Epidermal melanocyte (primary cell): Measurements from ENCODE around the gene KRT13.

Experiments used
- DNase-seq: peaks from one replicate; pipeline ENCODE4 v3.0.0; 2011; ENCODE audit warnings: low spot score; ENCODE audit not compliant: insufficient read length

KRT13 gene

DNA sequence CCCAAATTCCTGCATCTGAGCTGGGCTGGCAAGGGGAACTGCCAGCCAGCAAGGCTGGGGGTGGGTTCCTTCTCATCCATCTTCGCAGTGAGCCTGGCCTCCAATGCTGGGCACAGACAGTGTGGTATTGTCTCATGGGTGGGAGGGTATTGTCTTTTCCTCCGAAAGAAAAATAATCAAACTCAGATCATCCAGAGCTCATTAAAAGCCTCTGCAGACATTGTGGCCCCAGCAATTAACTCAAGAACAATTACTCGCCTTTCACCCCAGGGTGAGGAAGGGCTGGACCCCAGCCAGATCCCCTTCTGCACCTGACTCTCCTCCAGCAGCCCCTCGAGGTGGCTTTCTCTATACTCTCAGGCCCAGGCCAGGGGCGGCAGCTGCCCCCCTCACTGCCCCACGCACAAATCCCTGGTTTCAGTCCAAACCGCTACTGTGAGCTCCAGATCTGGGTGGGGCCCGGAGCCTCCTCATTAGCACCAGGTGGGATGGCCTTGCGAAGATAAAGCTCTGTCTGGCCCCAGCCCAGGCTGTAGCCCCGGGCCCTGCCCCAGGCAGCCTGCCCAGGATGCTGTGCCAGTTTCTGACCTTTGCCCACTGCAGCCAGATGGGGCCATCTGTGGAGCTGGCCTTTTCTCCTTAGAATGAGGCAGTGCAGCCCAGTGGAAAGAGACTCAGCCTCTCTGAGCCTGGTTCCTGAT is 15.6 kb upstream of the KRT13 start:
- DNase-seq, result no peak

DNA sequence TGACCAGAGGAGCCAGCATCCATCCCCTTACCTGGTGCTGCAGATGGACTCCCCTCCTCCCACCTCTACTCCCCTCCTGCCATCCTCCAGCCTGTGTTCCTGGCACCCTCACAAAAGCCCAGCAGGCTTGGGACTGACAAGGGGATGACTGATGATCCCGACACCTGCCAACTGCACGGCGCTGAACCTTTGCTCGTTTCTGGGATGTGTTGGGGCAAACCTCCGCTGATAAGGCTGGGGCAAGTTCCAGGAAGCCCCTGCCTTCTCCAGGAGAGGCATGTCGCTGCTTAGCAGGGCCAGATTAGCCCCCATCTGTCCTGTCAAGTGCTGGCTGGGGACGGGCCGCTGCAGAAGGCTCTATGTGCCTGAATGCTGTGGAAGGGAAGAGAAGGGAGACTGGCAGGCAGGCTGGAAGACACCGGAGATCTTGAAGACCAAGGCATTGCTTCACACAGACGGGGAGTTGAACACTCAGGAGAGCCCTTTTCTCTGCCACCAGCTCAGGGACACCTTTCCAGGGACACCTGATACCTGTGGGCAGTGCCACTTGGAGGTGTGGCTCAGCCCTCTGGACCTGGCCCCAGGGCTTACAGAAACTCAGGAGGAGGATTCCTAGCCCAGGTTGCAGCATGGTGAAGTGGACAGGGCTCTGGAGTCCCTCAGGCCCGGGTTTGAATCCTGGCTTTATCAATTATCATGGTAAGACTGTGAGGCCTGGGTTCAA is 14.3 kb upstream of the KRT13 start:
- no peak for DNase-seq

DNA sequence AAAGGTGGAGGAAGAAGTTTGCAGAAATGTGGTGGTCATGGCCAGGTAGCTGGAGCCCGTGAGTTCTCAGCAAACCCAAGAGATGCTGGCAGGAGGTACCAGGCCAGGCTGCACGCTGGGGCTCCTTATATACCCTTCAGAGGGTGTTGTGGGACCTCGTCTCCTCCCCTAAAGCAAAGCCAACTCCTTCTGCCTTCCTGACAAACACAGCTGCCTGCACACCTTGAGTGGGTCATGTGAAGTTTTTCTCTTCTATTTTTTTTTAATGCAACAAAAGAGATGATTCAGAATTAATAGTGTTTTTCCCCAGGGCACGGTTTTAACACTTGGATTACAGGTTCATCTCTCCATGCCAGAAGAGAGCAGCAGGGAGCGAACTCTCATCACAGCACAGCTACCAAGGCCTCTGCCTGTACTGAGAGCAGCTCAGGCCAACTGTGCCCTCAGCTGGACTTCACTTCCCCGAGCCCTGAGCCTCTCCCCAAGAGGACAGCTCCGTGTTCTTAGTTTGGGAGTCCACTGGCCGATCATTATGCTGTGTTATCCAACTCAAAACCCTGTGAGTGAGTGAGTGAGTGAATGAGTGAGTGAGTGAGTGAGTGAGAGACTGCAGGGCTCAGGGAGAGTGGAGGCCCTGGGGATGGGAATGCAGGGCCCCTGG is 13.5 kb upstream of the KRT13 start, which contains the start of gene KRT15:
KRT15 (minus strand) TSS at position 102 of the 661 bp plus-strand sequence; CDS start at position 39, 63 bp downstream.
- DNase-seq, result no peak

DNA sequence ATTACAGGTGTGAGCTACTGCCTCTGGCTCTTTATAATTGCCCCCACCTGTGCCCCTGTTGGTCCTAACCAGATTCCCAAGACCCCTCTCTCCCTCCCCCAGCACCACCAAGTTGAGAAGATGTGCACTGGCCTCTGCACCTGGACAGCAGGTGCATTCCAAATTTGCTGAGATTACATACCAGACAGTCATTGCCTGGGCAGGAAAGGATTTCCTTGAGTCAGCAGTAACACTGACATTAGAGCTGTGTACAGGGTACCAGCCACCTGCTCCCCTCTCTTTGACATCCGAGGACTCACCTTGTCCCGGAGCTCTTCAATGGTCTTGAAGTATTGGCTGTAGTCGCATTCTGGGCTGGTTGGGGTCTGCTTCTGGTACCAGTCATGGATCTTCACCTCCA is 12.6 kb upstream of the KRT13 start:
- no peak for DNase-seq

DNA sequence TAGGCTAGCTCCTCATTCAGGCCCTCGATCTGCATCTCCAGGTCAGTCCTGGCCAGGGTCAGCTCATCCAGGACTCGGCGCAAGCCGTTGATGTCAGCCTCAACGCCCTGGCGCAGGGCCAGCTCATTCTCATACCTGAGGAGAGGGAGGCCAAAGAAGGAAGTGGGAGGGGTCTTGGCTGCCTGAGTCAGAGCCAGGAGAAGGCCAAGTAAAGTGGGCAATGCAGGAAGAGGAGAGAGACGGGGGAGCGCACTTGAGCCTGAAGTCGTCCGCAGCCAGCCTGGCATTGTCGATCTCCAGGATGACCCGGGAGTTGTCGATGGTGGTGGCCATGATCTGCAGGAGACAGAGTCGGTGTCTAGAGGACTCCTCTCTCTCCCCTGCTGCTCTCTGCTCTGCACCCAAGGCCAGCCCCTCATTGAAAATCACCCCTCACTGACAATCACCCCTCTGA is 11.4 kb upstream of the KRT13 start:
- no peak for DNase-seq

DNA sequence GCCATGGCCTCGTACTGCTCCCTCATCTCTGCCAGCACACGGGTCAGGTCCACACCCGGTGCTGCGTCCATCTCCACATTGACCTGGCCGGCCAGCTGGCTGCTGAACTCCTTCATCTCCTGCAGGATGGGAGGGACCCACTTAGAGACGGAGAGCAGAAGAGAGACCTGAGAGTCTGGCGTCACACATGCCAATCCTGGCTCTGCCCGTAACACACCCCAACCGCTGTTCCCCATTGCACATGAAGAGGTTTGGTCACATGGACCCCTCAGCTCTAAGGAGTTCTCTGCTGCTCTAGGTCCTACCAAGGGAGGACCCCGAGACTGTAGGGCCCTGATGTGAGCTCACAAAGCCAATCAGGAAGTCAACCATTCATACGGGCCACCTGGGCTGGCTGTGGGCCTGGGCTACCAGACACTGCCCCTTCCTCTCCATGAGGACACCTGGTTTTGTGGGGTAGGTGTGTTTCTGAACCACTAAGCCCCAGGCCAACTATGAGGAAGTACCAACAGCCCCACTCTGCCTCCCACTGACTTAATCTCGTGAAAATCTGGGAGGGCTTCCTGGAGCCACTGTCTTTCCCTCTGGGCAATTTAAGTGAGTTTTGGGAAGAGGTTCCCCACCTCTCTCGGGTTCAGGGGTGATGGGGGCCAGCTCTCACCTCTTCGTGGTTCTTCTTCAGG is 10.9 kb upstream of the KRT13 start:
- DNase-seq, result no peak

DNA sequence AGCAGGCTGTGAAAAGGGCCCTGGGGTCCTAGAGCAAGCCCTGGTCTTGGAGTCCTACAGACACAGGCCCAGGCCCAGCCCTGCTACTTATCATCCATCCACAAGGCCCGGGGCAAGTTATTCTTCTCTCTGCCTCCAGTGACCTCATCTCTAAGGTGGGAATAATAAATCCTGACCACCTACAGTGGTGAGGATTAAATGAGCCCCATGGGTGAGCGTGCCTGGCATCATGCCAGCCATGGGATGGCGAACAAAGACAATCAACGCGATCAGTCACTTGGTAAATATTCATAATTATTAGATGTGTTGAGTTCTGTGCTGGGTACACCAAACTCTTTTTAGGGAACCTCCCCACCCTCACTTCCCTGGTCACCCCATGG is 7.7 kb upstream of the KRT13 start:
- no peak for DNase-seq

DNA sequence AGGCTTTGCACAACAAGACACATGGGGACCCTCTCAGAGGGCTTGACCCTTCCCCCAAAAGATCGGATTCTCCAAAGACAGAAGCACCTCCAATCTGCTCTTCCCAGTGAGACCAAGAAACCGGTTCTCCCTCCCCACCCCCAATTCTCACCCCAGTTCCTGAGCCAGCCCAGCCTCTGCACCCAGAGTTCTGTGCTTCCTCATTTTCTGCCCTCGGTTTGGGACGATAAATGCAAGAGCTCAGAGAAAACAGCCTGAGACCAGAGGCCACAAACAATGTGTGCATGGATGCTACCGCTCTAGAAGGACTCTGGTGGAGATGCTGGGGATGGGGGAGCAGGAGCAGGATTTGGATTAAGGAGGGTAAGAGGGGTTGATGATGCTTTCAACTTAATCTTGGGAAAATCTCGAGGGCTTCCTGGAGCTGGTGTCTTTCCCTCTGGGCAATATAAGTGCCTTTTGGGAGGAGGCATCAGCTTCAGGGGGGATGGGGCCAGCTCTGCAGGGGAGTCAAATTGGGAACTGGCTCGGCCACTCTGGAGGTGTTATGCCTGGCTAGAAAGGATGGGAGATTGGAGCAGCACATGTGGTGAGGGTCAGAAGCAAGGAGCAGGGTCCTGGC is 7.2 kb upstream of the KRT13 start:
- DNase-seq, result no peak

DNA sequence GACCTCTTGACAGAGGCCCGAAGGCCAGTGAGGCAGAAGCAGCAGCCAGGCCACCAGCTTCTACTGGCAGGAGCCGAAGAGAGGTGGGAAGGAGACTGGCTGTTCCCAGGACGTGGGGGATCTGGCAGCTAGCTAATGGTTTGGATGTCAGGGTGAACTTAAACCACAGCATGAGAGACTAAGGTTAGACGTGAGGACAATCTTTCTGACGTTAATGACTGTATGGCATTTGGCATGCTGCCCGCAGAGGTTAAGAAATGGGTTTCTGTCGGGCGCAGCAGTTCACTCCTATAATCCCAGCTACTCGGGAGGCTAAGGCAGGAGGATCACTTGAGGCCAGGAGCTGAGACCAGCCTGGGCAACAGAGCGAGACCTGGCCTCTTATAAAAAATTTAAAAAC is 6.3 kb upstream of the KRT13 start:
- DNase-seq, result no peak

DNA sequence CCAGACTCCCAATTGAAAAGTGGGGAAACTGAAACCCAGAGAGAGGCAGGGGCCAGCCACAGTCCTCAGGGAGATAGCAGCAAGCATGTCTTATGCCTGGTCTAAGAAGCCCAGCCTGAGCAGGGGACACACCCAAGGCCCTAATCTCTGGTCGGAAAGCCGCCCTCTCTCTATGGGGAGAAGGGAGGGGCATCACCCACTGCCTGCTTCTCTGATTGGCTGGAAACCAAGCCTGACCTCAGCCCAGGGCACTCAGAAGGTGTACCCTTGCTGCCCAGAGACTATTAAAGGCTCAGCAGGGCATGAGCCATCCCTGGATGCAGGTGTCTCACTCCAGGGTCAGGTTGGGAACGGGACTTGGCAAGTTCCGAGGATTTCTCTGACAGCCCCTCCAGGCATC is 5.7 kb upstream of the KRT13 start:
- no peak for DNase-seq

DNA sequence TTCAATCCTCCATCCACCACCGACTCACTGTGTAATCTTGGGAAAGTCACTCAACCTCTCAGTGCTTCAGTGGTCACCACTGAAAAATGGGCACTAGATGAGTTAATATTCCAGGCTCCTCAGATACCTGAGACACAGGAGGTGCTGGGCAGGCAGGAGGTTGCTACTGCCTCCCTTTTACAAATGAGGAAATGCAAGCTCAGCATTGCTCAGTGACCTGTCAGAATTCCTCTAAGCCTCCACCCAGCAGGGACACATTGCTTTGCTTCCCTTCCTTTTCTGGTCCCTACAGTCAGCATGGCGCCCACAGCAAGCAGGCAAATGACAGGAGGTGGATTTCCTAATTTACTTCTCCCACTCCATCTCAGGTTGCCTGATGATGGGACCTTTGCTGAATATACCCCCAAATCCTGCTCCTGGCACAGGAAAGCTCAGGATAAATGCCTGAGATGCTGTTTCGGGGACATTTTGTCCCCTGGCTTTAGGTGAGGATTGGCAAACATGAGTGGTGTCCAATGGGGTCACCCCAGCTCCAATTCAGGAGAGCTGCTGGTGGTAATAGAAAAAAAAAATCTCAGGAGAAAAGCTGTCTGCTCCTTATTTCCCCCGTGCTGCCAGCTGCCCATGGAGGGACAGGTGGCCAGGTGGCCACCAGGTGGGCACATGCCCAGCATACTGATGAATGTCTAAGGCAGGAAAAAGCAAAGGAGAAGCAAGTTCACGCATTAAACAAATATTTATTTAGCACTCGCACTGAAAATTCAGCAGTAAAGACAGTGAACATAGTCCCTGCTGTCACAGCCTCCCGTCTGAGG is 5.0 kb upstream of the KRT13 start:
- no peak for DNase-seq

DNA sequence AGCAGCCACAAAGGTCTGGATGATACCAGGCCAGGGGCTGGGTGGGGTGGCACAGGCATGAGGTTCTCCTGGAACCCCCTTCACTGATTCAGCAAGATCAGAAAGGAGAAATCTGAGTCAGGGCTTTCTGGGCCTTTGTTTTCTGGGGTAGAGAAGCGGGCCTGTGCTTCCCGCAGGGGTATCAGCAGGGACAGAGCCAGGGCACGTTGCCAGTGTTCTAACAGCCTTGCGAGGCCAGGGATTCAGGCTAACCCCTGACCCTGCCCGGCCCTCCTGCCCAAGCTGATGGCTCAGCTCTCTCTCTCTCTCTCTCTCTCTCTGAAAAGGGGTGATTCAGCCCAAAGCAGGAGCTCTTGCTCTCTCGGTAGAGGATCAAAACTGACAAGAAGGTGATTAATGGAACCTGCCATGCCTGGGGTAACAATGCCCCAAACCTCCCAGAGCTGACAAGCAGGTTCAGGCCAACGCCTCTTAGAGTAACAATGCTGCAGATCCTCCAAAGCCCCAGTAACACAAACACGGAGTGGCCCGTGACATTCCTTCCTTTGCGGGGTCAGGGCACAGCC is 2.0 kb upstream of the KRT13 start:
- no peak for DNase-seq

DNA sequence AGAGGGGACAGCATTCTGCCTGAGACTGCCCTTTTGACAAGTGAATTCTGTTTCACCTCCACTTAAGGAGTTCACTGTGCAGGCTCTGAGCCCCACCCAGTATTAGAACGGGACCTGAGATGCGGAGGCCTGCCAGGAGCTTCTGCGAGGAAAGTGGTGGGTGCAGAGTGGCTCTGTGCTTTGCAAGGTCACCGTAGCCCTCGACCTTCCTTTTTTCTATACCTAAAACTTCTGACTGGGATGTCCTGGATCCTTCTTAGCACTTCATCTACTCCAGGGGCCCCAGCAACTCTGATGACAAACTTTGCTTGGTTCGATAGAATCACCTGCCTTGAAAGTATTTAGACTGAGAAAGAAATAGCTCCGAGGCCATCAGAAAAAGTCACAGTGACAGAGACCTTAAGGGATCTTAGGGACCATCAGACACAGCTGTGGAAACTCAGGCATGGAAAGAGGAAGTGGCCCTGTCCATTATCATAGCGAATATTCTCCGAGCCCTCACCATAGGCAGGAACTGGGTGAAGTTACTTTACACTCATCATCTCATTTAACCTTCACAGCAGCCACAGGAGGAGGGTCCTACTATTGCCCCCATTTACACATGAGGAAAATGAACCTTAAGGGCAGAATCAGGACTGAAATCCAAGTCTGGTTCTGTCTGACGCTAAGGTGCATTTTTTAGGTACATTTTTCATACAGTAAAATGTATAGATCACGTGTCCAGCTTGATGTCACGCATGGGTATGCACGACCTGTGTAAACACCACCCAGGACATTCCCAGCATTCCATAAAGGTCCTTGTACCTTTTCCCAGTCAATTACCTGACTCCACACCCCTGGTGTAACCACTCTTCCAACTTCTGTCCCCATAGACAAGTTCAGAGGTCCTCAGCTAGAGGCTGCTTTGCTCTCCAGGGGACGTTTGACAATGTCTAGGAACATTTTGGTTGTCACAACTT is 676 bp upstream of the KRT13 start:
- no peak for DNase-seq

DNA sequence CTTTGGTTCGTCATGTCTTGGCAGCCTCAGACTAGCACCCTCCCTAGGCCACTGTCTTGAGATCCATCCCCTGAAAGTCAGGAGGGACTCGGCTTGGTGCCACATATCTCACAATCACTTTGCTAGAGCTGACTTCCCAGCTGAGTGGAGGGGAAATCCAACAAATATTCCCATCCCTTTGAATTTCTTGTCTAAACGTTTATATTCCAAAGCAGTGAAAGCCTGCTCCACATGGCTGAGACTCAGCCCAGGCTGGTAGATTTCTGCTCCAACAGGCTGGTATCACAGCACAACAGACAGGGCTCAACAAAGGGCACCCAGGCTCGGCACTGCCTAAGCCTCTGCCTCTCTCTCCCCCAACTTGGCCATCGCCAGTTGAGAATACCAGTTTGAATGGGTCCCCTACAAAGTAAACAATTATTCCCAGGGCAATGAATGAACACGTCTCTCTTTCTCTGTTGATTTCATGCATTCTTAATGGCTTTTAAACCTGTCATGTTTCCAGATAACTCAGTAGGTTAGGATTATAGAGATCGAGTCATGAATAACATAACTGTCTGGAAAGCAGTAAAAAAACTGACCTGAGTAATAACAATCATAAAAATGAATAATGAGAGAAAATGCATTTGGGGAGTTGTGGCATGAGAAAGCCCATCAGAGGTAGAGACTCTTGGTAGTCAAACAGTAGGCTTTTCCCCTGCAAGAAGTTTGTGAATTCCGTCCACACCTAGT is 1.0 kb downstream of the KRT13 start:
- no peak for DNase-seq

DNA sequence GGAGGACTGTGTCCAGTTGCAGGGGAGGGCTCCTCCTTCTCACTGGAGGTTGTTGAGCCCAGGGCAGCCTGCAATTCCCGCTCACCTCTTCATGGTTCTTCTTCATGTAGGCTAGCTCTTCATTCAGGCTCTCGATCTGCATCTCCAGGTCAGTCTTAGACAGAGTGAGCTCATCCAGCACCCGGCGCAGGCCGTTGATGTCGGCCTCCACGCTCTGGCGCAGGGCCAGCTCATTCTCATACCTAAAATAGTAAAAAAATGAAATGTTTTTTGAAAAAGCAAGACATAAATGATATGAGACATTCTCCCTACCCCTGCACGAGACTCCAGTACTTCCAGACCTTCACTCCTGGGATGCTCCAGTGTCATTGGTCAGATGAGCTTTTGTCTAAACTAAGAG is 2.2 kb downstream of the KRT13 start:
- DNase-seq, result no peak

DNA sequence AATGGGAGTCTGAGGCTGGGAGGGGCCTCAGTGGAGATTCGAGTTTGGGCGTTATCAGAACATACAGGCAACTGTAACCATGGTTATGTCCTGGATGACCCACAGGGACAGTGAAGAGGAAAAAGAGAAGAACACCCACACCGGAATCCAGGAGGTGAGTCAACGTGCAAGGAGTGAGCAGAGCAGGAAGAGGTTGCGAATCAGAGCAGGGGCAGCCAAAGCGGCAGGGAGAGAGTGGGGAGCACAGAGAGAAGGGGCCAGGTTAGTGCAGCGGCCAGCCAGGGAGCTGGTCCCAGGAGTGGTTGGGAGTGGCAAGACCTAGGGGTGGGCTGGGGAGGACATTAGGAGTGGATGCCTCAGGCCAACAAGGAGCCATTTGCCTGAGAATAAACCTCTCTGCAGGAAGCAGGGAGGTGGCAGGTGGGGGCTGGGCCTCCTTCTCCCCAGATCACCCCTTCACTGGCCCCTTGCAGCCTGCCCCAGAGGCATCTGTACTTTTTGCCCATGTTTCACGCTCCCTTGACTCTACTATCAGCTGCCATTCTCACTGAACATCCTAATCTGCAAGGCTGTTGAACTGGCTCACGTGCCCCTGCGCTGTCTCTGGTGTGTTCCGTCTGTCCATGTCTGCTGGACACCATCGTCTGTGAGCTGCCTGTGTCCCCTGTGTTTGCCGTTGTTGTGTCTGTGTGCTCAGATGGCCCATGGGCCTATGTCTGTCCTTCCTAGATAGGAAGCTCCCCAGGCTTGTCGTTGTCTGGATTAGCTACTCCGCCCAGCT is 5.1 kb downstream of the KRT13 start:
- DNase-seq, result no peak

DNA sequence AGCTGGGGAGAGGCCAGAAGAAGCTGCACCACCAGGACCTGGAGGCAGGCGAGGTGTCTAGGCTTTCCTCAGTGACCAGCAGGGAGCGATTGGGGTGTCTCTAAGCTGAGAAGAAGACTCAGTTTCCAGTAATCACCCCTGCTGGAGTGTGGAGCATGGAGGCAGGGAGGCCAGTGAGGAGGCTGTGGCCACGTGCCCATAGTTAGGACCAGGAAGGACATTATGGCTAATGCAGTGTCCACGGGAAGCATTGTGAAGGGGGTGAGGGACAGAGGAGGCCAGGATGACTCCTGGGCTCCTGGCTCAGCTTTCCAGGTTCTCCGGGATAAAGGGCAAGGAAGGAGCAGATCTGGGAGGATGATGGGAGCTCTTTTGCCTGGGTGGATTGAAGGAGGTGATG is 5.7 kb downstream of the KRT13 start:
- DNase-seq, result no peak

DNA sequence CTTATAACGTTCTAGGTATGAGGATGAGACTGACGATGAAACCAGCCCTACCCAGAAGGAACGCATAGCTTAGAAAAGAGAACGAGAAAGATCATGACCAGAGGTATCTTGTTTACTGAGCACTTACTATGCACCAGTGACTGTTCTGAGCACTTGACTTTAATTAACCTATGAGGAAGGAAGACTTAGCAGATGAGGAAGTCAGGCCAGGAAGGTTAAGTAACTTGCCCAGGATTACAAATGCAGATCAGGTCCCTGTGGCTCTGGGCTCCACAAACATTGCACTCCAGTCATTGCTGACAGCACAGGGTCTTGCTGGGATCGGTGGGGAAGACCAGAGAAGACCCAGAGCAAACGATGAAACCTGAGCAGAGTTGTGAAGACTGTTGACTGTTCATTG is 7.1 kb downstream of the KRT13 start:
- no peak for DNase-seq
